Measurements from ENCODE around the gene CALHM3. TPM values are rescaled to one million over a fixed set of nuclear protein-coding genes. Genes with fewer than 3 reads are reported as not detected.

Gene CALHM3
- total RNA-seq, 1 donor from 2014 or later, result not detected

DNA sequence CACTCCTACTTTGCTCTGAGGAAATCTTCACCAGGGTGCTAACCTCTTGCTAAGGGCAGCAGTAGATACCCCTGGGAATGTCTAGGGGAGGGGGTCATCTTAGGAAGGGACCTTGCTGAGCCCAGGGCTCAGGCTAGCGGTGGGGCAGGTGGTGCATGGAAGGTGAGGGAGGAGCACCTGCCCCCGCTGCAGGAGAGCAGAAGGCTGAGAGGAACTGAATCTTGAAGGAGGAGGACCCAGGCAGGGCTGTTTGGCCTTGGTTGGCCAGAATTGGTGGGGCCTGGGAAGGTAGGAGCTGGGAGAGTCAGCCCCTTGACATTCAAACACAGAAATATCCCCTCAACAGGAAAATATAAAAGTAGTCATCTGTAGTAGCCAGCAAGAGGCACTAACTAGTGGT lies 7.0 kb downstream of the CALHM3 start:
- H3K4me3 ChIP-seq (ENCODE audit: low read depth, low read length), result no peak overlapping the region
- no peak for DNase-seq (ENCODE audit: low read depth)
- no peak for TF ChIP-seq CTCF (conservative IDR thresholded peaks at IDR 0.05; ENCODE audit: low read depth, low read length)

DNA sequence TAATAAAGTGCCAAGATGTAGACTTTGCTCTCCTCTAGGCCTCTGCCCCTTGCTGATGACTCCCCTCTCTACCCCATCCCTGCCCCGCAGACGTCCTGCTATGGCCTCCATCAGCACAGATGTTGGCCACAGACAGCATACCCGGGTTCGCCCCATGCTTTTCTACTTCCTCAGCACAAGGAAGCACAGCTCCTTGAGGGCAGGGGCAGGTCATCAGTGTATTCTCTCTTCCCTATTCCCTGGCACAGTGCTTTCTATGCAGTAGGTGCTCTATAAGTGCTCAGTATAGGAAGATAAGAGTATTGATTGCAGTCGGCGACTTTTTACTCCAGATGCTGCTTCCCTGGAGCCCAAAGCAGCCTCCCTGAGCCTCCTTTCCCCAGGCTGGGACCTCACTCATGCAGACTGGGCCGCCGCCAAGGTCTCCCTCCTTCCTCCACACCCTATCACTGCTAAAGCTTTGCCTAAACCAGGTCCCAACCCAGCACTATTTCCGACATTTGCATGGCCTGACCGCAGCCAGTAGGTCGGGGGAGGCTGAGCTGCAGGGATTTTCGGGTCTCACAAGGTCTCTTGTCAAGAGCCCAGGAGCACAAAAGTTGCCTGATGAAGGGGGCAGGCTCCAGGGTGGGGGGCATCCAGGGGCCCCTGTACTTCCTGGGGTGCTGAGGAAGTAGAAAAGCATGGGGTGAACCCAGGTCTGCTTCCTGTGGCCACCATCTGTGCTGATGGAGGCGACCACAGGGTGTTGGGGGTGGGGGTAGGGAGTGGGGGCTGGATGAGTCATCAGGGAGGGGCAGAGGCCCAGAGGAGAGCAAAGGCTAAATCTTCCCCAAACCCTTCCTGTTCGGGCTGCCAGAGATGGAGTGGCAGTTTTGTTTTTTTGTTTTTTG lies 8.0 kb downstream of the CALHM3 start:
- no peak for TF ChIP-seq CTCF (conservative IDR thresholded peaks at IDR 0.05; ENCODE audit: low read depth, low read length)
- DNase-seq (ENCODE audit: low read depth), result no peak
- no peak overlapping the region for H3K4me3 ChIP-seq (ENCODE audit: low read depth, low read length)

GRCh38 chr10:103469201-103469600 lies 9.8 kb downstream of the CALHM3 start:
- H3K4me3 ChIP-seq (ENCODE audit: low read depth, low read length), result no peak overlapping the region
- no peak for TF ChIP-seq CTCF (conservative IDR thresholded peaks at IDR 0.05; ENCODE audit: low read depth, low read length)
- no peak for DNase-seq (ENCODE audit: low read depth)

GRCh38 chr10:103467406-103467805 lies 11.6 kb downstream of the CALHM3 start:
- no peak overlapping the region for H3K4me3 ChIP-seq (ENCODE audit: low read depth, low read length)
- TF ChIP-seq CTCF (conservative IDR thresholded peaks at IDR 0.05; ENCODE audit: low read depth, low read length), result no peak
- DNase-seq (ENCODE audit: low read depth), result no peak

DNA sequence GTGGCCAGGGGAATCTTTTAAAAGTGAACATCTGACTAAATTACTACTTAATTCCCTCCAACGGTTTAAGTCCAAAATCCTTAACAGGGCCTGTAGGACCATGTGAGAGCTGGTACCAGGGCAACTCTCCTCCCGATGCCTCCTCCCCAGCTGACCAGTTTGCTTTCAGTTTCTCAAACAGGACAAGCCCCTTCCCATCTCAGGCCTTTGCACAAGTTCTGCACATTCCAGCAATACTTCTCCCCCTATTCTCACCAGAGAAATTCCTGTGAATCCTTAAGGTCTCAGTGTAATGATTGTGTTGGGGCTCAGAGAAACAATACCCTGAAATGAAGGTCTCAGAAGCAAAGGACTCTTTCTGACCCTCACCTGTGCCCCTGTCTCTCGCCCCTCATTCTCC lies 12.3 kb downstream of the CALHM3 start:
- no peak for TF ChIP-seq CTCF (conservative IDR thresholded peaks at IDR 0.05; ENCODE audit: low read depth, low read length)
- DNase-seq (ENCODE audit: low read depth), result no peak

GRCh38 chr10:103465411-103466179 lies 13.4 kb downstream of the CALHM3 start:
- no peak overlapping the region for H3K4me3 ChIP-seq (ENCODE audit: low read depth, low read length)
- no peak for DNase-seq (ENCODE audit: low read depth)
- no peak for TF ChIP-seq CTCF (conservative IDR thresholded peaks at IDR 0.05; ENCODE audit: low read depth, low read length)

More for the DNA sequence above, 12.3 kb downstream of the CALHM3 start:
- no peak overlapping the region for H3K4me3 ChIP-seq (ENCODE audit: low read depth, low read length)
